ENCODE measurements around the gene MACIR. TPM values are rescaled to one million over a fixed set of nuclear protein-coding genes. Genes with fewer than 3 reads are reported as not detected.

The MACIR gene
- total RNA-seq, 1 donor from 2014 or later = 11.6 TPM

GRCh38 chr5:103305809-103306208 is 47.2 kb downstream of the MACIR start:
- H3K27me3 ChIP-seq (ENCODE audit: control insufficient read depth, insufficient read depth, low read length) = no peaks in the 10 kb centered on the region
- no peaks in the 10 kb centered on the region for H3K36me3 ChIP-seq (ENCODE audit: control insufficient read depth, insufficient read depth, low read length)
- no peak for DNase-seq (ENCODE audit: low read depth)
- no peak overlapping the region for H3K4me3 ChIP-seq (ENCODE audit: low read depth, low read length)
- TF ChIP-seq CTCF (IDR thresholded peaks at IDR 0.05; ENCODE audit: insufficient read depth, low read length, severe bottlenecking) = no peak
- no peak for FAIRE-seq

- TF ChIP-seq CTCF (IDR thresholded peaks at IDR 0.05; ENCODE audit: insufficient read depth, low read length, severe bottlenecking) = no peak
- Histone ChIP-seq H3K36me3 (ENCODE audit: control insufficient read depth, insufficient read depth, low read length) (no peaks in the 10 kb centered on the region), H3K27me3 (ENCODE audit: control insufficient read depth, insufficient read depth, low read length) (no peaks in the 10 kb centered on the region), H3K4me3 (ENCODE audit: low read depth, low read length) (no peak overlapping the region)
- FAIRE-seq (no peak), DNase-seq (ENCODE audit: low read depth) (no peak)
Observed at GRCh38 chr5:103307470-103307869, 48.9 kb downstream of the MACIR start.

- Histone ChIP-seq H3K4me3 (ENCODE audit: low read depth, low read length) (no peak overlapping the region), H3K36me3 (ENCODE audit: control insufficient read depth, insufficient read depth, low read length) (no peaks in the 10 kb centered on the region), H3K27me3 (ENCODE audit: control insufficient read depth, insufficient read depth, low read length) (no peaks in the 10 kb centered on the region)
- DNase-seq (ENCODE audit: low read depth) (no peak), FAIRE-seq (no peak)
- TF ChIP-seq CTCF (IDR thresholded peaks at IDR 0.05; ENCODE audit: insufficient read depth, low read length, severe bottlenecking) = no peak
Observed at GRCh38 chr5:103308774-103309173, 50.2 kb downstream of the MACIR start.

- no peak for TF ChIP-seq CTCF (IDR thresholded peaks at IDR 0.05; ENCODE audit: insufficient read depth, low read length, severe bottlenecking)
- no peaks in the 10 kb centered on the region for H3K36me3 ChIP-seq (ENCODE audit: control insufficient read depth, insufficient read depth, low read length)
- DNase-seq (ENCODE audit: low read depth) (no peak), FAIRE-seq (no peak)
- H3K27me3 ChIP-seq (ENCODE audit: control insufficient read depth, insufficient read depth, low read length) = no peaks in the 10 kb centered on the region
- H3K4me3 ChIP-seq (ENCODE audit: low read depth, low read length) = no peak overlapping the region
Observed at GRCh38 chr5:103313056-103313455, 54.5 kb downstream of the MACIR start.

- no peaks in the 10 kb centered on the region for H3K27me3 ChIP-seq (ENCODE audit: control insufficient read depth, insufficient read depth, low read length)
- H3K36me3 ChIP-seq (ENCODE audit: control insufficient read depth, insufficient read depth, low read length) = no peaks in the 10 kb centered on the region
- no peak for DNase-seq (ENCODE audit: low read depth)
- FAIRE-seq = no peak
- no peak for TF ChIP-seq CTCF (IDR thresholded peaks at IDR 0.05; ENCODE audit: insufficient read depth, low read length, severe bottlenecking)
- H3K4me3 ChIP-seq (ENCODE audit: low read depth, low read length) = no peak overlapping the region
Observed at GRCh38 chr5:103315455-103315854, 56.9 kb downstream of the MACIR start.

GRCh38 chr5:103327451-103327850 is 68.9 kb downstream of the MACIR start:
- FAIRE-seq = no peak
- TF ChIP-seq CTCF (IDR thresholded peaks at IDR 0.05; ENCODE audit: insufficient read depth, low read length, severe bottlenecking) = no peak
- Histone ChIP-seq H3K27me3 (ENCODE audit: control insufficient read depth, insufficient read depth, low read length) (no peaks in the 10 kb centered on the region), H3K4me3 (ENCODE audit: low read depth, low read length) (no peak overlapping the region), H3K36me3 (ENCODE audit: control insufficient read depth, insufficient read depth, low read length) (no peaks in the 10 kb centered on the region)
- no peak for DNase-seq (ENCODE audit: low read depth)
